Glutamatergic neuron (in vitro differentiated cells): ENCODE results near the gene HTRA3. TPM values are rescaled to one million over a fixed set of nuclear protein-coding genes. Genes with fewer than 3 reads are reported as not detected.
A peak's percentile ranks its signal among the peaks of the same experiment; 100 is the strongest.

Source experiments
- DNase-seq: peaks from one replicate; pipeline ENCODE4 v3.0.0; 2022
- H3K27ac Mint-ChIP-seq: one replicate; pipeline ENCODE4 v1.8.0; 2020; ENCODE audit warnings: mild to moderate bottlenecking, mixed read lengths, inconsistent platforms; ENCODE audit not compliant: unreplicated experiment
- H3K27me3 Mint-ChIP-seq: one replicate; pipeline ENCODE4 v1.8.0; 2020; ENCODE audit warnings: mild to moderate bottlenecking, moderate library complexity, mixed read lengths, inconsistent platforms; ENCODE audit not compliant: unreplicated experiment
- H3K36me3 Mint-ChIP-seq: one replicate; pipeline ENCODE4 v1.8.0; 2020; ENCODE audit warnings: mild to moderate bottlenecking, mixed read lengths, inconsistent platforms; ENCODE audit not compliant: unreplicated experiment
- H3K4me1 Mint-ChIP-seq: one replicate; pipeline ENCODE4 v1.8.0; 2020; ENCODE audit warnings: mild to moderate bottlenecking, low read depth, mixed read lengths, inconsistent platforms; ENCODE audit not compliant: unreplicated experiment
- H3K4me3 Mint-ChIP-seq: one replicate; pipeline ENCODE4 v1.8.0; 2020; ENCODE audit warnings: mild to moderate bottlenecking, mixed read lengths, inconsistent platforms; ENCODE audit not compliant: unreplicated experiment
- H3K9me3 Mint-ChIP-seq: one replicate; pipeline ENCODE4 v1.8.0; 2020; ENCODE audit warnings: mild to moderate bottlenecking, moderate library complexity, mixed read lengths, inconsistent platforms; ENCODE audit not compliant: unreplicated experiment
- CTCF ChIP-seq: fragments of 200-600 bp; sonication (generic); IDR thresholded peaks from one replicate; pipeline ENCODE4 v1.5.0; 2021; ENCODE audit not compliant: partially characterized antibody, unreplicated experiment
- total RNA-seq: library from RNA; stranded (reverse); fragmentation: NEBNext Ultra II Directional; extraction: Animal tissue kit (Norgen Biotek cat#: 25700); gene quantifications from one replicate; pipeline ENCODE4 v1.2.1, GENCODE V29; 2021; ENCODE audit not compliant: unreplicated experiment

HTRA3 gene
- total RNA-seq, 1 donor from 2014 or later = 0.64 TPM

- Mint-ChIP-seq H3K4me1 (peaks cover 24% of the 10 kb centered on the region), H3K27me3 (peaks cover 13% of the 10 kb centered on the region), H3K27ac (no peak overlapping the region), H3K9me3 (peaks cover 2% of the 10 kb centered on the region), H3K36me3 (no peaks in the 10 kb centered on the region), H3K4me3 (no peak overlapping the region)
- peak; percentile 13 for DNase-seq
- no peak for TF ChIP-seq CTCF
Observed at GRCh38 chr4:8282742-8283141, 13.2 kb downstream of the HTRA3 start.

GRCh38 chr4:8283161-8283560 lies 13.6 kb downstream of the HTRA3 start:
- Mint-ChIP-seq H3K27me3 (peaks cover 11% of the 10 kb centered on the region), H3K9me3 (peaks cover 2% of the 10 kb centered on the region), H3K4me1 (peaks cover 24% of the 10 kb centered on the region), H3K4me3 (no peak overlapping the region), H3K36me3 (no peaks in the 10 kb centered on the region), H3K27ac (no peak overlapping the region)
- no peak for TF ChIP-seq CTCF
- DNase-seq = peak; percentile 13

GRCh38 chr4:8283631-8284121 lies 14.1 kb downstream of the HTRA3 start:
- no peak for TF ChIP-seq CTCF
- Mint-ChIP-seq H3K27ac (no peak overlapping the region), H3K27me3 (peaks cover 10% of the 10 kb centered on the region), H3K36me3 (no peaks in the 10 kb centered on the region), H3K9me3 (peaks cover 2% of the 10 kb centered on the region), H3K4me3 (no peak overlapping the region), H3K4me1 (peaks cover 24% of the 10 kb centered on the region)
- DNase-seq = peak; percentile 37

GRCh38 chr4:8284391-8284790 lies 14.8 kb downstream of the HTRA3 start:
- TF ChIP-seq CTCF = no peak
- H3K4me3 Mint-ChIP-seq = no peak overlapping the region
- DNase-seq = no peak
- H3K36me3 Mint-ChIP-seq = no peaks in the 10 kb centered on the region
- H3K27ac Mint-ChIP-seq = no peak overlapping the region
- H3K4me1 Mint-ChIP-seq = peaks cover 19% of the 10 kb centered on the region
- peaks cover 10% of the 10 kb centered on the region for H3K27me3 Mint-ChIP-seq
- no peaks in the 10 kb centered on the region for H3K9me3 Mint-ChIP-seq

GRCh38 chr4:8285143-8285975 lies 15.8 kb downstream of the HTRA3 start:
- no peak for TF ChIP-seq CTCF
- peaks cover 15% of the 10 kb centered on the region for H3K4me1 Mint-ChIP-seq
- DNase-seq = peak; percentile 11
- no peak overlapping the region for H3K4me3 Mint-ChIP-seq
- H3K27ac Mint-ChIP-seq = no peak overlapping the region
- peaks cover 3% of the 10 kb centered on the region for H3K9me3 Mint-ChIP-seq
- H3K27me3 Mint-ChIP-seq = peaks cover 15% of the 10 kb centered on the region
- no peaks in the 10 kb centered on the region for H3K36me3 Mint-ChIP-seq
